HCT116 (cell line): ENCODE measurements around the gene CAPN1.
A peak's percentile ranks its signal among the peaks of the same experiment; 100 is the strongest.

Source experiments
- ELF1 ChIP-seq: IDR thresholded peaks from 2 replicates; pipeline ENCODE4 v1.6.1; 2012; ENCODE audit warnings: low read depth, borderline replicate concordance
- EZH2 ChIP-seq: fragments of 200-600 bp; sonication (generic); IDR thresholded peaks from 2 replicates; pipeline ENCODE4 v1.6.1; 2017; ENCODE audit warnings: antibody characterized with exemption, mixed run types
- POLR2A ChIP-seq: IDR thresholded peaks from 2 replicates; pipeline ENCODE4 v1.7.0; 2011; ENCODE audit warnings: borderline replicate concordance; ENCODE audit not compliant: insufficient read depth, insufficient read length; ENCODE audit errors: extremely low read depth
- POLR2AphosphoS5 ChIP-seq: IDR thresholded peaks from 2 replicates; pipeline ENCODE4 v1.6.1; 2011; ENCODE audit warnings: mild to moderate bottlenecking, low read depth, low read length, moderate library complexity
- YY1 ChIP-seq: IDR thresholded peaks from 2 replicates; pipeline ENCODE4 v1.6.1; 2011; ENCODE audit warnings: low read length, low read depth, moderate library complexity, mild to moderate bottlenecking; ENCODE audit not compliant: insufficient replicate concordance; ENCODE audit errors: extremely low read depth
- TF ChIP-seq, protein P1 (sequence below), 3 experiments: fragments of 200-600 bp in 1 of 3; sonication (generic) in 1 of 3; IDR thresholded peaks in 2 of 3; conservative IDR thresholded peaks in 1 of 3; 2 replicates each; pipeline ENCODE4 v1.5.1; 2012 to 2017; ENCODE audit warnings: low read depth in 2 of 3, low read length in 2 of 3, antibody characterized with exemption in 1 of 3, borderline replicate concordance in 1 of 3, control low read depth in 1 of 3, mild to moderate bottlenecking in 1 of 3, mixed read lengths in 1 of 3, mixed run types in 1 of 3, moderate library complexity in 1 of 3; ENCODE audit not compliant: insufficient read depth in 1 of 3
- TF ChIP-seq, protein P2 (sequence below): IDR thresholded peaks from 2 replicates; pipeline ENCODE4 v1.6.1; 2012

DNA sequence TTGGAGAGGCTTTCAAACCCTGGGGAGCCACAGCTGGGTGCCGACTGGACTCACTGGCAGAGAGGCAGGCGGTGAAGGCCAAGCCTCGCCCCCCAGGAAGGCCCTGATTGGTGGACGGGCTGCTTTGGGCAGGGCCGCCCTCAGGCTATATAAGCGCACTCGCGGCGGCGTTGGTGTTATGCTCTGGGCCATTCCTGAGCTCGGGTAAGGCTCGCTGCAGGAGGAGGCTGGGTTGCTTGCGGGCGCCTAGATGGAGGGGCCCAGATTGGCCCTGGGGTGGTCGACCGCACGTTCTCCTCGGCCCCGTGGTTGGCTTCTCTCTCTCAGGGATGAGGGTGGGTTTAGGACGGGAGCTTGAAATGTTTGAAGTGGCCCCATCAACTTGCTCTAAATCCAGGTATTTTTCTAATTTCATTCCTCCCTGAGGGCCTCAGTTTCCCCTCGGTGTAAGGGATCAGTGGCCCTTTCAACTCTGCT is 11.6 kb upstream of the CAPN1 start, which contains the start of gene SPDYC:
- TF ChIP-seq POLR2AphosphoS5 = peak; percentile 87
- no peak for TF ChIP-seq EZH2
- TF ChIP-seq ELF1 = no peak
- TF ChIP-seq, protein P1, sequence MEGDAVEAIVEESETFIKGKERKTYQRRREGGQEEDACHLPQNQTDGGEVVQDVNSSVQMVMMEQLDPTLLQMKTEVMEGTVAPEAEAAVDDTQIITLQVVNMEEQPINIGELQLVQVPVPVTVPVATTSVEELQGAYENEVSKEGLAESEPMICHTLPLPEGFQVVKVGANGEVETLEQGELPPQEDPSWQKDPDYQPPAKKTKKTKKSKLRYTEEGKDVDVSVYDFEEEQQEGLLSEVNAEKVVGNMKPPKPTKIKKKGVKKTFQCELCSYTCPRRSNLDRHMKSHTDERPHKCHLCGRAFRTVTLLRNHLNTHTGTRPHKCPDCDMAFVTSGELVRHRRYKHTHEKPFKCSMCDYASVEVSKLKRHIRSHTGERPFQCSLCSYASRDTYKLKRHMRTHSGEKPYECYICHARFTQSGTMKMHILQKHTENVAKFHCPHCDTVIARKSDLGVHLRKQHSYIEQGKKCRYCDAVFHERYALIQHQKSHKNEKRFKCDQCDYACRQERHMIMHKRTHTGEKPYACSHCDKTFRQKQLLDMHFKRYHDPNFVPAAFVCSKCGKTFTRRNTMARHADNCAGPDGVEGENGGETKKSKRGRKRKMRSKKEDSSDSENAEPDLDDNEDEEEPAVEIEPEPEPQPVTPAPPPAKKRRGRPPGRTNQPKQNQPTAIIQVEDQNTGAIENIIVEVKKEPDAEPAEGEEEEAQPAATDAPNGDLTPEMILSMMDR (IDR thresholded peaks at IDR 0.05 in 2 of 3, conservative IDR thresholded peaks at IDR 0.05 in 1 of 3; ENCODE audit: borderline replicate concordance in 1 of 3, insufficient read depth in 1 of 3, low read depth in 2 of 3, low read length in 2 of 3) = no peak
- peak; percentile 66 for TF ChIP-seq POLR2A
- TF ChIP-seq, protein P2, sequence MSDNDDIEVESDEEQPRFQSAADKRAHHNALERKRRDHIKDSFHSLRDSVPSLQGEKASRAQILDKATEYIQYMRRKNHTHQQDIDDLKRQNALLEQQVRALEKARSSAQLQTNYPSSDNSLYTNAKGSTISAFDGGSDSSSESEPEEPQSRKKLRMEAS = no peak
- TF ChIP-seq YY1 = no peak
